Sigmoid colon (tissue), 7 donors: ENCODE data around the gene FGF9. TPM values are rescaled to one million over a fixed set of nuclear protein-coding genes. Genes with fewer than 3 reads are reported as not detected.

Experiments
- DNase-seq: peaks from one replicate; pipeline ENCODE4 v3.0.0-alpha.2; 2019
- H3K27ac ChIP-seq, 4 donors: fragments of 200-600 bp; sonication (generic); one replicate each; pipeline ENCODE4 v1.5.1; 2016 to 2019; ENCODE audit warnings: mild to moderate bottlenecking in 1 of 4
- H3K27me3 ChIP-seq, 3 donors: fragments of 200-600 bp; sonication (generic); one replicate each; pipeline ENCODE4 v1.5.1; 2019; ENCODE audit warnings: mild to moderate bottlenecking in 1 of 3
- H3K36me3 ChIP-seq, 4 donors: fragments of 200-600 bp; sonication (generic); one replicate each; pipeline ENCODE4 v1.5.1; 2016 to 2019
- H3K4me1 ChIP-seq, 4 donors: fragments of 200-600 bp; sonication (generic); one replicate each; pipeline ENCODE4 v1.5.1; 2017 to 2019
- H3K4me3 ChIP-seq, 4 donors: fragments of 200-600 bp; sonication (generic); one replicate each; pipeline ENCODE4 v1.5.1; 2017 to 2019; ENCODE audit warnings: mild to moderate bottlenecking in 2 of 4, moderate library complexity in 1 of 4
- H3K9me3 ChIP-seq, 4 donors: fragments of 200-600 bp in 3 of 4; sonication (generic) in 3 of 4; one replicate each; pipeline versions ENCODE4 v1.5.1 to v1.6.1; 2013 to 2019
- EP300 ChIP-seq, 4 donors: sonication (generic); formaldehyde crosslinking; IDR thresholded peaks; one replicate each; pipeline ENCODE4 v1.6.1; 2017; ENCODE audit warnings: antibody characterized with exemption in 4 of 4
- POLR2A ChIP-seq, 2 donors: fragments of 450-650 bp; IDR thresholded peaks; one replicate each; pipeline ENCODE4 v1.6.1; 2016; ENCODE audit warnings: antibody characterized with exemption in 2 of 2, mild to moderate bottlenecking in 2 of 2, moderate library complexity in 2 of 2
- POLR2AphosphoS5 ChIP-seq, 4 donors: sonication (generic); formaldehyde crosslinking; IDR thresholded peaks; one replicate each; pipeline ENCODE4 v1.6.1; 2017; ENCODE audit warnings: antibody characterized with exemption in 4 of 4
- WGBS, 2 donors: extraction: QIAGEN DNeasy Blood & Tissue Kit; methylation state at CpG; one replicate each; pipeline ENCODE4 v1.1.7; 2013; 5-methylcytosine and 5-hydroxymethylcytosine counted together
- intact Hi-C: fragments of 100-400 bp; cut with DNase I; formaldehyde crosslinking; loops from one replicate; pipeline ENCODE4 v1.15.1; 2023
- polyA plus RNA-seq, 3 donors: library from polyadenylated mRNA; stranded (reverse); fragments of 200-250 nt; gene quantifications; one replicate each; pipeline ENCODE4 v1.2.3, GENCODE V29; 2013
- total RNA-seq, 4 donors: library from RNA; depleted of rRNA; stranded (reverse); fragments of >200 nt; gene quantifications; one replicate each; pipeline ENCODE4 v1.1.0, GENCODE V29; 2016
- TF ChIP-seq, protein P1 (sequence below), 4 experiments: fragments of 450-650 bp in 3 of 4; fragments of 200-600 bp in 1 of 4; IDR thresholded peaks; one replicate each; pipeline ENCODE4 v1.5.1; 2016 to 2019; ENCODE audit warnings: antibody characterized with exemption in 4 of 4, mild to moderate bottlenecking in 3 of 4, moderate library complexity in 2 of 4
- donor health status: healthy with polysubstance abuse.
- donor health status: Bipolar disorder and iron deficiency.
- donor health status: healthy.

The FGF9 gene
- total and polyA plus RNA-seq, 7 donors = 0.36 to 1.4 (median 0.60) TPM

DNA sequence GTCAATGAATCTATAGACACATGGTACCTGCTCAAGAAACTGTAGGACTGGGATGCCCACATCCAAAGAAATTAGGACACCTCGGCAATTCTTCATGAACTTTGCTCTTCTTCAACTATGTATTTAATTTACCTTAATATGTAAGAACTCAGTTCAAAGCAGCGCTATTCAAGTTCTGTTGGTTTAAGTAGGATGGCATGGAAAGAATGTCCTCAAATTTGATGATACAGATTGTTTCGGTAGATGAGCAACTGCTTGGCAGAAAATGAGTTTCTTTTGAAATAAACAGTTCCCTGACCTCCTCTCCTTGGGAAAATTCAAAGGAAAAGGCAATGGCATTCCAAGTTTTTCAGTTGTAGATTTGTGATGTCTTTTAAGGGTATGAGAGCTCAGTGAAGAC, 36.7 kb downstream of the FGF9 start:
- H3K27ac ChIP-seq = no peak overlapping the region
- H3K4me1 ChIP-seq = no peaks in the 10 kb centered on the region
- no peaks in the 10 kb centered on the region for H3K9me3 ChIP-seq
- TF ChIP-seq POLR2A (IDR thresholded peaks at IDR 0.05) = no peak
- TF ChIP-seq POLR2AphosphoS5 (IDR thresholded peaks at IDR 0.05) = no peak
- no peak for TF ChIP-seq EP300 (IDR thresholded peaks at IDR 0.05)
- TF ChIP-seq, protein P1, sequence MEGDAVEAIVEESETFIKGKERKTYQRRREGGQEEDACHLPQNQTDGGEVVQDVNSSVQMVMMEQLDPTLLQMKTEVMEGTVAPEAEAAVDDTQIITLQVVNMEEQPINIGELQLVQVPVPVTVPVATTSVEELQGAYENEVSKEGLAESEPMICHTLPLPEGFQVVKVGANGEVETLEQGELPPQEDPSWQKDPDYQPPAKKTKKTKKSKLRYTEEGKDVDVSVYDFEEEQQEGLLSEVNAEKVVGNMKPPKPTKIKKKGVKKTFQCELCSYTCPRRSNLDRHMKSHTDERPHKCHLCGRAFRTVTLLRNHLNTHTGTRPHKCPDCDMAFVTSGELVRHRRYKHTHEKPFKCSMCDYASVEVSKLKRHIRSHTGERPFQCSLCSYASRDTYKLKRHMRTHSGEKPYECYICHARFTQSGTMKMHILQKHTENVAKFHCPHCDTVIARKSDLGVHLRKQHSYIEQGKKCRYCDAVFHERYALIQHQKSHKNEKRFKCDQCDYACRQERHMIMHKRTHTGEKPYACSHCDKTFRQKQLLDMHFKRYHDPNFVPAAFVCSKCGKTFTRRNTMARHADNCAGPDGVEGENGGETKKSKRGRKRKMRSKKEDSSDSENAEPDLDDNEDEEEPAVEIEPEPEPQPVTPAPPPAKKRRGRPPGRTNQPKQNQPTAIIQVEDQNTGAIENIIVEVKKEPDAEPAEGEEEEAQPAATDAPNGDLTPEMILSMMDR (IDR thresholded peaks at IDR 0.05) = no peak
- DNase-seq = no peak
- whole genome bisulfite sequencing, 2 donors = 84 to 88% methylated on average over 3 of the region's 3 CpGs
- intact Hi-C loops = no loop called here
- no peaks in the 10 kb centered on the region for H3K36me3 ChIP-seq
- H3K4me3 ChIP-seq = no peak overlapping the region
- H3K27me3 ChIP-seq = no peaks in the 10 kb centered on the region

DNA sequence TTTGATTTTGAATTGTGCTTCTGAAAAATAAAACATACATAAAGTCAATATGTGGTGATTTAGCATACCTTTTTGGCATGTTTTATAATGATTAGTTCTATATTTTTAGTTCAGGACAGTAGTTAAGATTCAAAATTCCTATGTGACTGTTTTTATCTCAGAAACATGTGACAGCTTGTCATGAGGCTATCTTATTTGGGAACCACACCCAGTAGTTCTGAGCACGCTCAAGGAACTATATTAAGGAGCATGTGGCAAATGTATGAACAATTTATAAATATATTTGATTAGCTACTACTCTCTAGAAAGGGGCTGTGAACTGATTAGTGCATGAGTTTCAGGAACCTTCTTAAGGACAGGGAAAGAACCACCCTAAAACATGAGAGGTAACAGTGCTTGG, 38.8 kb downstream of the FGF9 start:
- no peaks in the 10 kb centered on the region for H3K4me1 ChIP-seq
- no peak for DNase-seq
- H3K9me3 ChIP-seq = no peaks in the 10 kb centered on the region
- H3K36me3 ChIP-seq = no peaks in the 10 kb centered on the region
- no peaks in the 10 kb centered on the region for H3K27me3 ChIP-seq
- intact Hi-C loops = no loop called here
- TF ChIP-seq POLR2AphosphoS5 (IDR thresholded peaks at IDR 0.05) (no peak), POLR2A (IDR thresholded peaks at IDR 0.05) (no peak), EP300 (IDR thresholded peaks at IDR 0.05) (no peak)
- TF ChIP-seq, protein P1 (IDR thresholded peaks at IDR 0.05) = no peak
- no peak overlapping the region for H3K27ac ChIP-seq
- H3K4me3 ChIP-seq = no peak overlapping the region
- WGBS, 2 donors = 44 to 74% methylated on average over 1 of the region's 1 CpG

DNA sequence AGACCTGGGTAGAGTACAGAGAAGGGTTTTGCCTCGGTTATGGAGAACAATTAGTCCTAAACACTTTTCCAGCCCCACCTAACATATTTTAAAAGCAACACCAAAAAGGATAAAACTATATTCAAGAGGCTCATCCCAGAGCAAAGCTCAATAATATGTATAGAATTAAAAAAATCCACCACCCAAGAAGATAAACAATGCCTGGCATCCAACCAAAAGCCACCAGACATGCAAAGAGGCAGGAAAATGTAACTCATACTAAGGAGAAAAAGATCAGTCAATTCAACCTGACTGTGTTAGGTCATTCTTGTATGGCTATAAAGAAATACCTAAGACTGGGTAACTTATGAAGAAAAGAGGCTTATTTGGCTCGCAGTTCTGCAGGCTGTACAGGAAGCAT, 39.3 kb downstream of the FGF9 start:
- Histone ChIP-seq H3K9me3 (no peaks in the 10 kb centered on the region), H3K4me1 (no peaks in the 10 kb centered on the region), H3K27ac (no peak overlapping the region), H3K27me3 (no peaks in the 10 kb centered on the region), H3K4me3 (no peak overlapping the region), H3K36me3 (no peaks in the 10 kb centered on the region)
- TF ChIP-seq POLR2AphosphoS5 (IDR thresholded peaks at IDR 0.05) (no peak), EP300 (IDR thresholded peaks at IDR 0.05) (no peak), POLR2A (IDR thresholded peaks at IDR 0.05) (no peak)
- TF ChIP-seq, protein P1 (IDR thresholded peaks at IDR 0.05) = no peak
- 84% methylated on average over 2 of the region's 2 CpGs for WGBS, 2 donors
- intact Hi-C loops = no loop called here
- DNase-seq = no peak

DNA sequence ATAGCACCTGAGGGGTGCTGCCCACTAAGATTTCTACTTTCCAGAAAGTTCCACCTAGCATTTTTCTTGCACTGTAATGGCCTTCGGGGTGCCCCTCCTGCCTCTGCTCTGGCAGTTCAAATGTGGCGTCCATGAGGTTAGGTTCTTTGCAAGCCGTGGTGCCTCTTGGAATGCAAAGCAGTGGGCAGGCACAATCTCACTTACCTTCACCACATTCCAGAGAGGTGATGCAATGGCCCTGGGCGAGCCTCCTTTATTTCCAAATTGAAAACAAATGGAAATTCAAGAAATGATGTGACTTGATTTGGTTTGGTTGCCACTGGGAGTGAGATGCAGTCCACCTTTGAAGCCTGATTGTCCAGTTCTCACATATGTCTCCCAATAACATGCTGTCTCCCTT, 46.9 kb downstream of the FGF9 start:
- no peaks in the 10 kb centered on the region for H3K27me3 ChIP-seq
- TF ChIP-seq, protein P1 (IDR thresholded peaks at IDR 0.05) = no peak
- TF ChIP-seq POLR2AphosphoS5 (IDR thresholded peaks at IDR 0.05) (no peak), EP300 (IDR thresholded peaks at IDR 0.05) (no peak), POLR2A (IDR thresholded peaks at IDR 0.05) (no peak)
- no peaks in the 10 kb centered on the region for H3K4me1 ChIP-seq
- no peaks in the 10 kb centered on the region for H3K36me3 ChIP-seq
- no peak overlapping the region for H3K27ac ChIP-seq
- intact Hi-C loops = no loop called here
- 74 to 81% methylated on average over 4 of the region's 4 CpGs for WGBS, 2 donors
- H3K4me3 ChIP-seq = no peak overlapping the region
- no peak for DNase-seq
- no peaks in the 10 kb centered on the region for H3K9me3 ChIP-seq

DNA sequence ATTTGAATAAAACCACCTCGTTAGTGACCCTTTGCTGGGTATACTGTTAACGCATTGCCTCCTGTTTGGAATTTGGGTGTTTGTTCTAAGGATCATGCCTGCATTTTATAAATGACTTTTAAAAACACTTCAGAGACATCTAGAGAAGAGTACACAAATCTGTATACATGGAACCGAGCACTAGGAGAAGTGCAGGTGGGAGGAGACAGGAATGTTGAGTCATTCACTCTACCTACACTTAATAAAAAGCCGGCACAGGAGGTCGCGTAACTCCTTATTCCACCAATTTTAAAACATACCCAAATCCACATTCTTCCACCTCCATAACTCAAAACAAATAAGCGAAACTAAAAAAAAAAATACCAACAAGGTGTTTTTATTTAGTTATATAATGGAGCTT, 48.6 kb downstream of the FGF9 start:
- TF ChIP-seq POLR2AphosphoS5 (IDR thresholded peaks at IDR 0.05) (no peak), EP300 (IDR thresholded peaks at IDR 0.05) (no peak), POLR2A (IDR thresholded peaks at IDR 0.05) (no peak)
- TF ChIP-seq, protein P1 (IDR thresholded peaks at IDR 0.05) = no peak
- intact Hi-C loops = no loop called here
- Histone ChIP-seq H3K36me3 (no peaks in the 10 kb centered on the region), H3K27me3 (no peaks in the 10 kb centered on the region), H3K4me1 (peaks cover 0 to 7% (median 0%) of the 10 kb centered on the region in 4 donors), H3K4me3 (no peak overlapping the region), H3K27ac (no peak overlapping the region), H3K9me3 (no peaks in the 10 kb centered on the region)
- 80 to 82% methylated on average over 7 of the region's 7 CpGs for WGBS, 2 donors
- DNase-seq = no peak
